Neural progenitor cell (in vitro differentiated cells): Measurements from ENCODE around the gene KIF2A.

Source experiments
- EZH2phosphoT487 ChIP-seq: fragments of 200-600 bp; sonication (generic); IDR thresholded peaks from 2 replicates; pipeline ENCODE4 v1.6.1; 2017; ENCODE audit warnings: antibody characterized with exemption
- TF ChIP-seq, protein P1 (sequence below): fragments of 200-600 bp; sonication (generic); IDR thresholded peaks from 2 replicates; pipeline ENCODE4 v1.5.1; 2017; ENCODE audit warnings: antibody characterized with exemption, mild to moderate bottlenecking

GRCh38 chr5:62424763-62425162, 118.8 kb downstream of the KIF2A start:
- TF ChIP-seq, protein P1, sequence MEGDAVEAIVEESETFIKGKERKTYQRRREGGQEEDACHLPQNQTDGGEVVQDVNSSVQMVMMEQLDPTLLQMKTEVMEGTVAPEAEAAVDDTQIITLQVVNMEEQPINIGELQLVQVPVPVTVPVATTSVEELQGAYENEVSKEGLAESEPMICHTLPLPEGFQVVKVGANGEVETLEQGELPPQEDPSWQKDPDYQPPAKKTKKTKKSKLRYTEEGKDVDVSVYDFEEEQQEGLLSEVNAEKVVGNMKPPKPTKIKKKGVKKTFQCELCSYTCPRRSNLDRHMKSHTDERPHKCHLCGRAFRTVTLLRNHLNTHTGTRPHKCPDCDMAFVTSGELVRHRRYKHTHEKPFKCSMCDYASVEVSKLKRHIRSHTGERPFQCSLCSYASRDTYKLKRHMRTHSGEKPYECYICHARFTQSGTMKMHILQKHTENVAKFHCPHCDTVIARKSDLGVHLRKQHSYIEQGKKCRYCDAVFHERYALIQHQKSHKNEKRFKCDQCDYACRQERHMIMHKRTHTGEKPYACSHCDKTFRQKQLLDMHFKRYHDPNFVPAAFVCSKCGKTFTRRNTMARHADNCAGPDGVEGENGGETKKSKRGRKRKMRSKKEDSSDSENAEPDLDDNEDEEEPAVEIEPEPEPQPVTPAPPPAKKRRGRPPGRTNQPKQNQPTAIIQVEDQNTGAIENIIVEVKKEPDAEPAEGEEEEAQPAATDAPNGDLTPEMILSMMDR = no peak
- no peak for TF ChIP-seq EZH2phosphoT487
